Erythroblast (primary cell): Measurements from ENCODE around the gene MOCS2.

Experiments
- DNase-seq, 2 experiments: peaks; one replicate each; lab custom pipeline; 2025; lab: John Stamatoyannopoulos, UW
- GATA1 ChIP-seq: IDR thresholded peaks from 2 replicates; pipeline ENCODE4 v1.6.1; 2011; ENCODE audit warnings: low read depth, mild to moderate bottlenecking, control low read depth, low read length, moderate library complexity
- POLR2A ChIP-seq: IDR thresholded peaks from 2 replicates; pipeline ENCODE4 v1.6.1; 2011; ENCODE audit warnings: mild to moderate bottlenecking, low read length

Gene MOCS2

GRCh38 chr5:53048248-53048647 is 61.3 kb downstream of the MOCS2 start:
- TF ChIP-seq GATA1 (no peak), POLR2A (no peak)
- DNase-seq, result no peak
